ENCODE results near the gene USP25. TPM values are rescaled to one million over a fixed set of nuclear protein-coding genes. Genes with fewer than 3 reads are reported as not detected.

Gene USP25
- total and polyA plus RNA-seq, 2 of the 8 experiments (the other 6 are each of a cell fraction or from before 2014, with no cell fraction given), result 11.2 to 48.1 TPM

DNA sequence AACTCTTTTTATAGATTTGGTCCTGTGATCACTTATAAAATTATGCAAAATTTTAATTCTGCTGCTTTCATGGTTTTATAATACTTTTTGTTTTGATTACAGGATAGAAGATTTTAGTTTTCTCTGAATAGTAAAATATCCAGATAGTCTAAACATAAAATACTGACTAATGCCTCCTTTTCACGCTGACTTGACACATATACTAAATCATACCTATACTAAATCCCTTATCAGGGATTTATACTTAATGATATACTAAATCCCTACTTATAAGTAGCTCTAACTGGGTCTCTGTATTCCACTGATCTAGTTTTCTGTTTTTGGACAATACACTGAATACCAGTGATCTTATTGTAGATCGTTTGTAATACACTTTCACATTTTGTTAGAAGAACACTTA is 128.0 kb downstream of the USP25 start:
- H3K9me3 ChIP-seq (ENCODE audit: insufficient read depth in 2 of 2, low read depth in 1 of 2, low read length in 1 of 2), result no peaks in the 10 kb centered on the region
- H2AFZ ChIP-seq (ENCODE audit: low read length), result no peak overlapping the region
- H3K23me2 ChIP-seq (ENCODE audit: low read depth, low read length), result no peaks in the 10 kb centered on the region
- H3K56ac ChIP-seq (replicated peaks; ENCODE audit: insufficient read length, low read depth, low read length), result no peak overlapping the region
- no peak overlapping the region for H3K27ac ChIP-seq (ENCODE audit: low read depth, low read length)
- TF ChIP-seq RBBP5 (IDR thresholded peaks at IDR 0.05; ENCODE audit: borderline replicate concordance, low read depth, low read length), result no peak
- TF ChIP-seq SP4 (IDR thresholded peaks at IDR 0.05; ENCODE audit: low read length), result no peak
- no peak for TF ChIP-seq TEAD4 (IDR thresholded peaks at IDR 0.05; ENCODE audit: low read depth, low read length)
- no peak for TF ChIP-seq BRCA1 (IDR thresholded peaks at IDR 0.05; ENCODE audit: low read depth, low read length)
- TF ChIP-seq GTF2F1 (IDR thresholded peaks at IDR 0.05; ENCODE audit: borderline replicate concordance, low read depth, low read length), result no peak
- TF ChIP-seq POLR2A (IDR thresholded peaks at IDR 0.05; ENCODE audit: control extremely low read depth in 1 of 2, low read depth in 2 of 2, low read length in 2 of 2), result no peak
- TF ChIP-seq SAP30 (IDR thresholded peaks at IDR 0.05; ENCODE audit: insufficient read depth, insufficient replicate concordance, low read length), result no peak
- TF ChIP-seq GABPA (IDR thresholded peaks at IDR 0.05; ENCODE audit: borderline replicate concordance, insufficient read depth, low read length), result no peak
- TF ChIP-seq NANOG (IDR thresholded peaks at IDR 0.05; ENCODE audit: insufficient read depth, low read depth, low read length, poor library complexity, severe bottlenecking), result no peak
- TF ChIP-seq RXRA (IDR thresholded peaks at IDR 0.05; ENCODE audit: insufficient read depth, low read depth, low read length), result no peak
- no peak for TF ChIP-seq SUZ12 (IDR thresholded peaks at IDR 0.05; ENCODE audit: low read length)
- TF ChIP-seq TAF1 (IDR thresholded peaks at IDR 0.05; ENCODE audit: low read depth, low read length), result no peak
- no peak for TF ChIP-seq CHD2 (IDR thresholded peaks at IDR 0.05; ENCODE audit: low read length)
- TF ChIP-seq, protein P1, sequence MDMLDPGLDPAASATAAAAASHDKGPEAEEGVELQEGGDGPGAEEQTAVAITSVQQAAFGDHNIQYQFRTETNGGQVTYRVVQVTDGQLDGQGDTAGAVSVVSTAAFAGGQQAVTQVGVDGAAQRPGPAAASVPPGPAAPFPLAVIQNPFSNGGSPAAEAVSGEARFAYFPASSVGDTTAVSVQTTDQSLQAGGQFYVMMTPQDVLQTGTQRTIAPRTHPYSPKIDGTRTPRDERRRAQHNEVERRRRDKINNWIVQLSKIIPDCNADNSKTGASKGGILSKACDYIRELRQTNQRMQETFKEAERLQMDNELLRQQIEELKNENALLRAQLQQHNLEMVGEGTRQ (IDR thresholded peaks at IDR 0.05; ENCODE audit: low read length), result no peak
- no peak for TF ChIP-seq JUN (IDR thresholded peaks at IDR 0.05; ENCODE audit: low read depth, low read length)
- ChIA-PET CTCF (ENCODE audit: partially characterized antibody) (no interaction called here), POLR2A (ENCODE audit: partially characterized antibody) (no interaction called here)
- no peak overlapping the region for H2BK5ac ChIP-seq (ENCODE audit: low read depth, low read length)
- no peak for DNase-seq (ENCODE audit: low read depth in 1 of 2, low spot score in 2 of 2)
- WGBS, 2 experiments (ENCODE audit: extremely low coverage in 1 of 2, insufficient coverage in 1 of 2, insufficient read length in 1 of 2, insufficient replicate concordance in 2 of 2, low coverage in 1 of 2, low lambda C conversion rate in 2 of 2, missing lambda C conversion rate in 1 of 2), result 91% methylated on average over 2 of the region's 2 CpGs; no CpG with 5 or more reads in 1 of the 2 experiments
- no peaks in the 10 kb centered on the region for H3K27me3 ChIP-seq (replicated peaks in 1 of 4; ENCODE audit: control insufficient read depth in 3 of 4, extremely low read depth in 1 of 4, insufficient read depth in 3 of 4, low read length in 3 of 4)
- H2BK15ac ChIP-seq (ENCODE audit: low read length), result no peak overlapping the region
- no peak overlapping the region for H3K4ac ChIP-seq (replicated peaks; ENCODE audit: insufficient read length, low read depth, low read length)
- no peak overlapping the region for H3K18ac ChIP-seq (ENCODE audit: extremely low read depth, low read length)
- H3K14ac ChIP-seq (ENCODE audit: insufficient read length), result no peak overlapping the region
- H2BK12ac ChIP-seq (ENCODE audit: low read depth, low read length), result no peak overlapping the region
- H4K8ac ChIP-seq (ENCODE audit: extremely low read depth, insufficient read depth, low read length), result no peak overlapping the region
- no peak overlapping the region for H4K91ac ChIP-seq (replicated peaks; ENCODE audit: insufficient read length, low read length)
- peaks cover 0 to 1% of the 10 kb centered on the region in 2 experiments for H4K20me1 ChIP-seq (replicated peaks in 1 of 2; ENCODE audit: control insufficient read depth in 1 of 2, insufficient read depth in 2 of 2, low read length in 2 of 2)
- H2BK120ac ChIP-seq (replicated peaks; ENCODE audit: low read depth, low read length), result no peak overlapping the region
- no peak overlapping the region for H3K4me3 ChIP-seq (ENCODE audit: extremely low read depth in 1 of 4, insufficient read depth in 2 of 4, low read depth in 3 of 4, low read length in 4 of 4)
- H3K79me2 ChIP-seq (ENCODE audit: control insufficient read depth in 1 of 2, insufficient read depth in 2 of 2, low read length in 2 of 2), result no peaks in the 10 kb centered on the region
- peaks cover 0 to 4% (median under 1%) of the 10 kb centered on the region in 4 experiments; a peak in 4 of 8 replicates for H3K36me3 ChIP-seq (ENCODE audit: control insufficient read depth in 2 of 4, insufficient read depth in 4 of 4, low read length in 3 of 4)
- H4K5ac ChIP-seq (ENCODE audit: insufficient read length, low read depth, low read length), result no peak overlapping the region
- H3K9ac ChIP-seq (replicated peaks in 1 of 4; ENCODE audit: extremely low read depth in 1 of 4, low read depth in 3 of 4, low read length in 3 of 4), result no peak overlapping the region
- no peak for FAIRE-seq
- no peak overlapping the region for H2AK5ac ChIP-seq (ENCODE audit: low read depth, low read length)
- no peak overlapping the region for H3K4me2 ChIP-seq (ENCODE audit: insufficient read depth in 1 of 2, low read depth in 2 of 2, low read length in 2 of 2)
- H3K79me1 ChIP-seq (ENCODE audit: low read depth, low read length), result no peaks in the 10 kb centered on the region
- H3K23ac ChIP-seq (ENCODE audit: insufficient read length), result no peak overlapping the region
- H2BK20ac ChIP-seq (ENCODE audit: low read length), result no peak overlapping the region
- H3K4me1 ChIP-seq (replicated peaks in 1 of 4; ENCODE audit: control insufficient read depth in 3 of 4, insufficient read depth in 4 of 4, low read length in 3 of 4), result no peaks in the 10 kb centered on the region

Measured in H1 (cell line).